C4-2B (cell line): ENCODE measurements around the gene GSS.

Experiments
- ZFX ChIP-seq: fragments of 450-650 bp; IDR thresholded peaks from 2 replicates; pipeline ENCODE4 v1.6.1; 2017
- TF ChIP-seq, protein P1 (sequence below): fragments of 450-650 bp; conservative IDR thresholded peaks from 2 replicates; pipeline ENCODE4 v1.5.1; 2017; ENCODE audit warnings: mild to moderate bottlenecking

DNA sequence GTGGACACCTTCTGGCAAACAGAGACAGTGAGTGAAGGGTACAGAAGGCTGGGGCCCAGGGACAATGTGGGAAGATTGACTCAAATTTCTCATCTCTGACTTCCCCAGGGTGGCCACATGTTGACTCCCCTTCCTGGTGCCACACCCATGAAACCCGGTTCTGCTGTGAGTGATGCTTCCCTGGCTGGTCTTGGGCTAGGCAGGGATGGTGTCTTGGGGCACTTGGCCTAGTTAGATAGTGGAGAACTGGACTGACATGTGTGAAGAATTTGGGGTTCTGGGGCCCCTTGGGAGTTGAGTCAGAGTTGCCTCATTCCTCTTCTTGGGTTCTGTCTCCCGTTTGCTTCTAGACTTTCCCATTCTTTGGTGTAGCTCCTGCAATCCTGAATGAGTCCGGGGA is 34.2 kb downstream of the GSS start:
- TF ChIP-seq, protein P1, sequence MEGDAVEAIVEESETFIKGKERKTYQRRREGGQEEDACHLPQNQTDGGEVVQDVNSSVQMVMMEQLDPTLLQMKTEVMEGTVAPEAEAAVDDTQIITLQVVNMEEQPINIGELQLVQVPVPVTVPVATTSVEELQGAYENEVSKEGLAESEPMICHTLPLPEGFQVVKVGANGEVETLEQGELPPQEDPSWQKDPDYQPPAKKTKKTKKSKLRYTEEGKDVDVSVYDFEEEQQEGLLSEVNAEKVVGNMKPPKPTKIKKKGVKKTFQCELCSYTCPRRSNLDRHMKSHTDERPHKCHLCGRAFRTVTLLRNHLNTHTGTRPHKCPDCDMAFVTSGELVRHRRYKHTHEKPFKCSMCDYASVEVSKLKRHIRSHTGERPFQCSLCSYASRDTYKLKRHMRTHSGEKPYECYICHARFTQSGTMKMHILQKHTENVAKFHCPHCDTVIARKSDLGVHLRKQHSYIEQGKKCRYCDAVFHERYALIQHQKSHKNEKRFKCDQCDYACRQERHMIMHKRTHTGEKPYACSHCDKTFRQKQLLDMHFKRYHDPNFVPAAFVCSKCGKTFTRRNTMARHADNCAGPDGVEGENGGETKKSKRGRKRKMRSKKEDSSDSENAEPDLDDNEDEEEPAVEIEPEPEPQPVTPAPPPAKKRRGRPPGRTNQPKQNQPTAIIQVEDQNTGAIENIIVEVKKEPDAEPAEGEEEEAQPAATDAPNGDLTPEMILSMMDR, result no peak
- TF ChIP-seq ZFX, result no peak
